Activated CD8-positive, alpha-beta memory T cell treated with anti-CD3 and anti-CD28 coated beads, Interleukin-2, amount 50 U/mL, for 4 hours (primary cell): ENCODE results near the gene NCMAP.

Experiments
- DNase-seq: peaks from one replicate; pipeline ENCODE4 v3.0.0-alpha.2; 2020

Gene NCMAP

GRCh38 chr1:24636661-24637357 lies 80.9 kb downstream of the NCMAP start:
- DNase-seq, result no peak

GRCh38 chr1:24639094-24639493 lies 83.2 kb downstream of the NCMAP start:
- DNase-seq, result no peak

DNA sequence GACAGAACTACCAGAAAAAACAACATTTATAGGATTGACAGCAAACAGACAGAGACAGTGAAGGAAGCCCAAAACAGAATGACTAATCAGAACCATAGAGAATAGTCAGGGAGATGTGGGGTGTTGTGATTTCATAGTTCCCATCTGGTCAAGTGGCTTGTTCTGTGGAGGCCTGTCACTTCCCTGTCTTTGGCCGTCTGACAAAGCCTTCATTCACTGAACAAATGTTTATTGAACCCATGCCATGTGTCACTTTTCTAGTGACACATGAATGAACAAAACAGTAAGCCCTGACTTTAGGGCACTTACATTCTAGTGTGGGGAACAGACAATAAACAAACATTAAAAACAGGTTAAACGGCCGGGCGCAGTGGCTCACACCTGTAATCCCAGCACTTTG lies 84.0 kb downstream of the NCMAP start:
- no peak for DNase-seq

DNA sequence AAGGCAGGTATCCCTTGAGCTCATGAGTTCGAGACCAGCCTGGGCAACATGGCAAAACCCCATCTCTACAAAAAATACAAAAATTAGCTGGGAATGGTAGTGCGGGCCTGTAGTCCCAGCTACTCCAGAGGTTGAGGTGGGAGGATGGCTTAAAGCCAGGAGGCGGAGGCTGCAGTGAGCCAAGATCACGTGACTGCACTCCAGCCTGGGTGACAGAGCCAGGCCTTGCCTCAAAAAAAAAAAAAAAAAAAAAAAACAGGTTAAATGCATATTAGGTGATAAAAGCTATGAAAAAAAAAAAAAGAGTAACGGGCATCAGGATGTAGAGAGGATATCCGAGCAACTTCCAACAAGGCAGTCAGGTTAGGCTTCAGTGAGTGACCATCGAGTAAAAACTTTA lies 84.4 kb downstream of the NCMAP start:
- DNase-seq, result no peak

DNA sequence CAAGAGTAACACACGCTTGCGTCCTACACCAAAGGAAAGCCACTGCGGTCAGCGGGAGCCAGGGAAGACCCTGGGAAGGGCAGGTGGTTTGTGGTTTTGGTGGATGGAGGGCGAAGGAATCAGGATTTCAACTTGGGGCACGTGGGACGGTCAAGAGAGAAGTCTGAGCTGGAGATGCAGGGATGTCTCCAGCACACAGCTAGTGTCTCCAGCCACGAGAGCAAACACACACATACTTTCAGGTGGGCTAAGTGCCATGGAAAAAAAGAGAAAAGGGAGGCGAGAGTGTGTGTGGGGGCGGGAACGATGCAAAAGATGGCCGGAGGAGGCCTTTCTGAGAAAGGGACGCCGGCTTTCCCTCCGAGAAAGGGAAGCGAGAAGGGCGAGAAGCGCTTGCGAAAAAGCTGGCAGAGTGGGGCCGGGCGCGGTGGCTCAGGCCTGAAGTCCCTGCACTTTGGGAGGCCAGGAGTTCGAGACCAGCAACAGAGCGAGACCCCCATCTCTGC lies 85.8 kb downstream of the NCMAP start:
- DNase-seq, result peak; percentile 34

GRCh38 chr1:24642481-24643362 lies 86.8 kb downstream of the NCMAP start, which contains the start of gene SRRM1:
Gene SRRM1 (plus strand): TSS chr1:24643302. CDS start chr1:24643327, 25 bp downstream.
- peak; percentile 97 for DNase-seq

GRCh38 chr1:24643363-24644099 lies 87.6 kb downstream of the NCMAP start:
- DNase-seq, result no peak

- no peak for DNase-seq
Observed at GRCh38 chr1:24644100-24644384, 88.2 kb downstream of the NCMAP start.

GRCh38 chr1:24648919-24649318 lies 93.0 kb downstream of the NCMAP start:
- DNase-seq, result no peak

DNA sequence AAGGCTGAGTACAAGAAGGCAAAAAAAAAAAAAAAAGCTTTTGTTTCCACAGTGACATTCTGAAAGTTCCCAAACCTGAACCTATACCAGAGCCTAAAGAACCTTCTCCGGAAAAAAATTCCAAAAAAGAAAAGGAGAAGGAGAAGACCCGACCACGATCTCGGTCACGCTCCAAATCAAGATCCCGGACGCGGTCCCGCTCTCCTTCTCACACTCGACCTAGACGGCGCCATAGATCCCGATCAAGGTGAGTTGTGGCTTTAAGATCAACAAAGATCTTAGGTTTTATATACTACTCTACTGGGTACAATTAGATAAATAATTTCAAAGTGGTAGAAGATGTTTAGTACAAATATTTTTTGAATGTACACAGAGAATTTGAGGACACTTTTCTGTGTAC lies 96.5 kb downstream of the NCMAP start:
- DNase-seq, result no peak

DNA sequence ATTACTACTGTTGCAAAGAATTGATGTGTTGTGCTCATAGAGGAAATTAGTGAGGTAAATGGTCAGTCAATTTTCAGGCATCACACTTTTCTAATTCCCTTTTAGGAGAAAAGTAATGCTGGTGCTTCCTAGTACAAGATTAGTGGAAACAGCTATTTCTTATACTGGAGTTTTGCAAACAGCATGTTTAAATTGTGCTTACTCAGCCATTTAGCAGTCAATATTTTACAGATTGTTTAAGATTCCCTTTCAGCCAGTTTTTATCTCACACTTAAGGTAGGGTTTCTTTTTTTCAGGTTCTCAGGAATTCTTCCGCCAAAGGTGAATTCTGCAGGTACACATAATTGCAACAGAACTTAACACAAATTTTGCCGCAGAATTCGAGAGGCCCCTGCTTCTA lies 98.1 kb downstream of the NCMAP start:
- DNase-seq, result no peak

DNA sequence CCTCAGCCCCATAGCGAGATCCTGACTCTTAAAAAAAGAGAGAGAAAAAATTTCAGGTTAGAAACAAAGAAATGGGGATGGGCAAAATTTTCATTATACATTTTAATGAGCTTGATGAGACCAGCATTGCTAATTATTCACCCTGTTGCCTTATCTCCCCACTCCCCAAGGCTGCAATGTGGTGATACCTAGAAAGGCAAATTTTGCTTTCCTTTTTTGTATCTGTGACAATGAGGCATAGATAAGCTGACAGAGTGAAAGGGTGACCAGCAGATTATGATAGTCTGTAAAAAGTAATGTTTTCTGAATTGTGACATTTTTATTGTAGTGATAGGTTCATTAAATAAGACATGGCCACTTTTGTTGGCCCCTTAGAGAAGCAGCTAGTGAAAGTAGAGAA lies 100.2 kb downstream of the NCMAP start:
- no peak for DNase-seq

- no peak for DNase-seq
Observed at GRCh38 chr1:24657781-24658180, 101.9 kb downstream of the NCMAP start.
